ENCODE measurements around the gene TEDDM1. TPM values are rescaled to one million over a fixed set of nuclear protein-coding genes. Genes with fewer than 3 reads are reported as not detected.
A peak's percentile ranks its signal among the peaks of the same experiment; 100 is the strongest.
"Not testable (repeated sequence)": the region's sequence is repeated elsewhere in the genome, so short reads cannot be mapped to it uniquely, and the experiment has no call there.

TEDDM1 gene
- total RNA-seq (not detected), polyA plus RNA-seq (not detected), total RNA-seq (0 reads per million in 6 experiments)

- POLR2A ChIA-PET = no interaction called here
- Mint-ChIP-seq H3K36me3 (peaks cover 0 to 5% (median 0%) of the 10 kb centered on the region in 3 donors), H3K4me3 (no peak within 1 kb of the TSS), H3K9me3 (peaks cover 0 to 12% (median 3%) of the 10 kb centered on the region in 9 donors), H3K27ac (peak within 1 kb of the TSS in 1 of 10 donors; percentile 4), H3K27me3 (peaks cover 4 to 23% (median 10%) of the 10 kb centered on the region in 5 donors), H3K4me1 (peaks cover 2 to 6% (median 4%) of the 10 kb centered on the region in 4 donors)
- DNase-seq (no peak), ATAC-seq (no peak)
These were observed at the start of gene TEDDM1 for GRCh38 chr1:182400567-182400966. TSS of gene TEDDM1 (minus strand) at chr1:182400667. CDS start at chr1:182400485, 182 bp downstream.

- Mint-ChIP-seq H3K27me3 (peaks cover 4 to 29% (median 14%) of the 10 kb centered on the region in 5 donors), H3K36me3 (no peaks in the 10 kb centered on the region), H3K9me3 (peaks cover 0 to 2% (median 0%) of the 10 kb centered on the region in 9 donors), H3K4me1 (peaks cover 3 to 6% (median 4%) of the 10 kb centered on the region in 4 donors), H3K4me3 (no peak within 1 kb of the TSS), H3K27ac (no peak within 1 kb of the TSS)
- ATAC-seq (no peak), DNase-seq (no peak)
- POLR2A ChIA-PET = no interaction called here
These were observed 49.6 kb upstream of the TEDDM1 start, which contains the start of gene RGSL1 for GRCh38 chr1:182450087-182450486. TSS of gene RGSL1 (plus strand) at chr1:182450146. CDS start at chr1:182450166, 20 bp downstream.

GRCh38 chr1:182447660-182448059 lies 47.2 kb upstream of the TEDDM1 start:
- no peak for DNase-seq
- H3K27ac Mint-ChIP-seq = no peak overlapping the region
- H3K36me3 Mint-ChIP-seq = no peaks in the 10 kb centered on the region
- H3K4me1 Mint-ChIP-seq = peaks cover 3 to 6% (median 4%) of the 10 kb centered on the region in 4 donors
- peaks cover 0 to 2% (median 0%) of the 10 kb centered on the region in 9 donors for H3K9me3 Mint-ChIP-seq
- H3K27me3 Mint-ChIP-seq = peaks cover 0 to 20% (median 2%) of the 10 kb centered on the region in 5 donors
- POLR2A ChIA-PET = no interaction called here
- ATAC-seq = no peak
- H3K4me3 Mint-ChIP-seq = no peak overlapping the region

GRCh38 chr1:182447124-182447523 lies 46.7 kb upstream of the TEDDM1 start:
- not testable (repeated sequence) for H3K27ac Mint-ChIP-seq

GRCh38 chr1:182446033-182446669 lies 45.7 kb upstream of the TEDDM1 start:
- Mint-ChIP-seq H3K27ac (no peak overlapping the region), H3K4me3 (no peak overlapping the region), H3K4me1 (peaks cover 0 to 6% (median 2%) of the 10 kb centered on the region in 4 donors), H3K27me3 (peaks cover 0 to 20% (median 1%) of the 10 kb centered on the region in 5 donors), H3K36me3 (no peaks in the 10 kb centered on the region), H3K9me3 (peaks cover 0 to 2% (median 0%) of the 10 kb centered on the region in 9 donors)
- DNase-seq (peak in 3 of 10 donors; percentile 8 to 18 (median 9)), ATAC-seq (no peak)
- POLR2A ChIA-PET = no interaction called here

More at GRCh38 chr1:182447124-182447523, 46.7 kb upstream of the TEDDM1 start:
- H3K36me3 Mint-ChIP-seq, H3K4me1 Mint-ChIP-seq, H3K9me3 Mint-ChIP-seq, H3K4me3 Mint-ChIP-seq, DNase-seq, ATAC-seq, POLR2A ChIA-PET: not testable (repeated sequence)
- H3K27me3 Mint-ChIP-seq = peaks cover 0 to 20% (median 2%) of the 10 kb centered on the region in 5 donors

GRCh38 chr1:182444497-182444896 lies 44.0 kb upstream of the TEDDM1 start:
- Mint-ChIP-seq H3K27ac (no peak overlapping the region), H3K9me3 (peaks cover 0 to 3% (median 0%) of the 10 kb centered on the region in 9 donors), H3K27me3 (peaks cover 0 to 20% (median 0%) of the 10 kb centered on the region in 5 donors), H3K4me3 (no peak overlapping the region), H3K36me3 (no peaks in the 10 kb centered on the region), H3K4me1 (peaks cover 0 to 6% (median 2%) of the 10 kb centered on the region in 4 donors)
- POLR2A ChIA-PET = no interaction called here
- ATAC-seq = no peak
- DNase-seq = no peak

GRCh38 chr1:182442333-182442732 lies 41.9 kb upstream of the TEDDM1 start:
- ATAC-seq (no peak), DNase-seq (no peak)
- H3K27me3 Mint-ChIP-seq = peaks cover 0 to 27% (median 5%) of the 10 kb centered on the region in 5 donors
- H3K4me1 Mint-ChIP-seq = peaks cover 0 to 6% (median 2%) of the 10 kb centered on the region in 4 donors
- POLR2A ChIA-PET = no interaction called here
- peaks cover 0 to 15% (median 8%) of the 10 kb centered on the region in 9 donors for H3K9me3 Mint-ChIP-seq
- no peak overlapping the region for H3K4me3 Mint-ChIP-seq
- peaks cover 0 to 3% (median 0%) of the 10 kb centered on the region in 3 donors for H3K36me3 Mint-ChIP-seq
- H3K27ac Mint-ChIP-seq = no peak overlapping the region

GRCh38 chr1:182441719-182442118 lies 41.3 kb upstream of the TEDDM1 start:
- Mint-ChIP-seq H3K4me1 (peaks cover 0 to 6% (median 2%) of the 10 kb centered on the region in 4 donors), H3K27me3 (peaks cover 0 to 34% (median 5%) of the 10 kb centered on the region in 5 donors), H3K27ac (no peak overlapping the region), H3K4me3 (no peak overlapping the region), H3K9me3 (peaks cover 0 to 15% (median 8%) of the 10 kb centered on the region in 9 donors), H3K36me3 (peaks cover 0 to 3% (median 0%) of the 10 kb centered on the region in 3 donors)
- no peak for ATAC-seq
- no peak for DNase-seq
- POLR2A ChIA-PET = no interaction called here

- peaks cover 2 to 14% (median 5%) of the 10 kb centered on the region in 5 donors for H3K27me3 Mint-ChIP-seq
- no peak overlapping the region for H3K4me3 Mint-ChIP-seq
- H3K27ac Mint-ChIP-seq = no peak overlapping the region
- no peak for DNase-seq
- POLR2A ChIA-PET = no interaction called here
- ATAC-seq = no peak
- peaks cover 0 to 15% (median 8%) of the 10 kb centered on the region in 9 donors for H3K9me3 Mint-ChIP-seq
- peaks cover 0 to 3% (median 0%) of the 10 kb centered on the region in 3 donors for H3K36me3 Mint-ChIP-seq
- no peaks in the 10 kb centered on the region for H3K4me1 Mint-ChIP-seq
These were observed 37.9 kb upstream of the TEDDM1 start for GRCh38 chr1:182438326-182438725.

- Mint-ChIP-seq H3K27me3 (peaks cover 2 to 14% (median 5%) of the 10 kb centered on the region in 5 donors), H3K4me3 (no peak overlapping the region), H3K4me1 (peaks cover 10 to 14% (median 11%) of the 10 kb centered on the region in 4 donors), H3K36me3 (peaks cover 0 to 3% (median 0%) of the 10 kb centered on the region in 3 donors), H3K27ac (no peak overlapping the region), H3K9me3 (peaks cover 0 to 13% (median 7%) of the 10 kb centered on the region in 9 donors)
- no peak for DNase-seq
- POLR2A ChIA-PET = no interaction called here
- ATAC-seq = no peak
These were observed 33.1 kb upstream of the TEDDM1 start for GRCh38 chr1:182433580-182433979.

GRCh38 chr1:182431278-182431677 lies 30.8 kb upstream of the TEDDM1 start:
- POLR2A ChIA-PET = no interaction called here
- no peak for ATAC-seq
- Mint-ChIP-seq H3K36me3 (no peaks in the 10 kb centered on the region), H3K4me1 (peaks cover 10 to 14% (median 11%) of the 10 kb centered on the region in 4 donors), H3K27ac (peak overlapping the region in 1 of 10 donors; percentile 26), H3K27me3 (peaks cover 0 to 2% (median 0%) of the 10 kb centered on the region in 5 donors), H3K9me3 (no peaks in the 10 kb centered on the region), H3K4me3 (no peak overlapping the region)
- DNase-seq = no peak

- Mint-ChIP-seq H3K36me3 (no peaks in the 10 kb centered on the region), H3K27ac (peak overlapping the region in 2 of 10 donors; percentile 26 to 39), H3K4me3 (no peak overlapping the region), H3K9me3 (no peaks in the 10 kb centered on the region), H3K27me3 (peaks cover 0 to 2% (median 0%) of the 10 kb centered on the region in 5 donors), H3K4me1 (peaks cover 10 to 14% (median 11%) of the 10 kb centered on the region in 4 donors)
- ATAC-seq (peak; percentile 72 to 75), DNase-seq (peak in 3 of 10 donors; percentile 4 to 20 (median 9))
- POLR2A ChIA-PET = no interaction called here
These were observed 30.0 kb upstream of the TEDDM1 start for GRCh38 chr1:182430263-182431068.

Data from naive thymus-derived CD8-positive, alpha-beta T cell (primary cell).